Stimulated activated CD4-positive, alpha-beta T cell treated with anti-CD3 and anti-CD28 coated beads, Interleukin-2, amount 100 ng/mL, for 24 hours (primary cell): Measurements from ENCODE around the gene NTNG1.
A peak's percentile ranks its signal among the peaks of the same experiment; 100 is the strongest.
"Not testable (repeated sequence)": the region's sequence is repeated elsewhere in the genome, so short reads cannot be mapped to it uniquely, and the experiment has no call there.

Source experiments
- DNase-seq, 2 donors: peaks; one replicate each; pipeline ENCODE4 v3.0.0-alpha.2; 2020

NTNG1 gene

DNA sequence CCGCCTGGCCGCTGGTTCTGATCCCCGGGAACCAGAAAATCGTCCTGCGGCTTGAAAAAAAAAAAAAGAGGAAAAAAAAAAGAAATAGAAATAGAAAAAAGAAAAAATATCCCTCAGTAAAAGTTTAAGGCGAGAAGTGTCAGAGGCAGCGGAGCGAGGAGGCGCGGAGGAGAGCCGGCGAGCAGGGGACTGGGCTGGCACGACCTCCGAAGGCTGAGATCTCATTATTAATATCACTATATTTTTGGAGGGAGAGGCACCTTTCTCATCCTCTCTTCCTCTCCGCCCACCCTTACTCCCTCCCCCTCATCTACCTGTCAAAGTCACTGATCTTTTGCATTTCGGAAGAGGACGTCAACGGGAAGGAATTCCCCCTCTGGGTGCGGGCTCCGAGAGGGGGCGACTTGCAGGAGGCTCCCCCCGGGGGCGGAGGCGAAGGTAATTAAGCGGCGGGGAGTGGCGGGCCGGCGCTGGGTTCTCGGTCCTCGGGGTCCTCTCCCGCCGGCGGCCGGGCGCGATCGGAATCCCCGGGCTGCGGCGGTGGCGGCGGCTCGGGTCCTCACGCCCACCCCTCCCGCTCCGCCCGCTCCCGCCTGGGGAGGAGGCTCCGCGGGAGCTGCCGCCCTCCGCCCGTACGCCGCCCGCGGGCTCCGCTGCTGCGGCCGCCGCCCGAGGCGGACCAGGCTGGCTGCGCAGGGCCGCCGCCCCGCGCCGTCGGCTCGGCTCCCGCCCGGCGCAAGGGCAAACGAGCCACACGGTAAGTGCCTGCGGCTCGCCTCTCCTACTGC lies at the start of gene NTNG1:
Gene NTNG1, plus strand, starts transcription at position 337 of the 788 bp plus-strand sequence.
- peak in 1 of 2 donors; percentile 20 for DNase-seq

- DNase-seq = no peak
These were observed 49.4 kb upstream of the NTNG1 start for GRCh38 chr1:107091418-107091817.

- not testable (repeated sequence) for DNase-seq
These were observed 47.4 kb upstream of the NTNG1 start for GRCh38 chr1:107093395-107093794.

GRCh38 chr1:107095647-107096046 lies 45.2 kb upstream of the NTNG1 start:
- no peak for DNase-seq

DNA sequence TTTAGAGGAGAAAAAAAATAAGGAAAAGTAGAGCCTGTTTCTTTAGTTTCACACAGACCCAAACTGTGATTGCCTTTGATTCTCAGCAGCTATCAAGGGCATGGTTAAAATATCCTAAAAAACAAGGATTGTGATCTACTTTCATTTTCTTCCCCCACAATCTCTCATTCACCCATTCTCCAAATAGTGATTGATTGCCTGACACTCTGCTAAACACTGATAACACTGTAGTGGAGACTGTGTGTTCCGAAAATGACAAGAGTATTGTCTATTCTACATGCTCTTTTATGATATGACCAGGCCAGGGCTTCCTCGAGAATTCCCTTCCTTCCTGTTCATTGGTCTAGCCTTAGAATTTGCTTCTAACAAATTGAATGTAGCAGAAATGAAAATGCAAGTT lies 44.1 kb upstream of the NTNG1 start:
- DNase-seq = no peak

- no peak for DNase-seq
These were observed 41.9 kb upstream of the NTNG1 start for GRCh38 chr1:107098961-107099360.

GRCh38 chr1:107100331-107100984 lies 40.4 kb upstream of the NTNG1 start:
- no peak for DNase-seq

- no peak for DNase-seq
These were observed 34.9 kb upstream of the NTNG1 start for GRCh38 chr1:107105914-107106313.

DNA sequence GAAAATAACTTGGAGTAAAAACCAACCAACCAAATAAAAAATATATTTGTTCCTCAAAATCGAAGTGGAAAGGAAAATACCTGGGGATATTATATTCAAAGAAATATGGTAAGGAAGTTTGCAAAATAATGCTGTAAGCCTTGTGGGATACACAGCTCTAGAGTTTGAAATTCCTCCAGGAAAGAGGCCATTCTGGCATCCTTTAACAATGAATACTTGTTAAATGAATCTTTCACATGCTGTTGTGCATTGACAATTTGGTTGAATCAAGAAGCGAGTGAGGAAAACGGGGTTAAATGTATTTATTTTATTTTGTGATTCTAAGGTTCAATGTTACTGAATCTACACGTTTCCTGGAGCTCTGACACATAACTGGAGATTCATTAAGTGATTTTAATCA lies 30.5 kb upstream of the NTNG1 start:
- DNase-seq = no peak

DNA sequence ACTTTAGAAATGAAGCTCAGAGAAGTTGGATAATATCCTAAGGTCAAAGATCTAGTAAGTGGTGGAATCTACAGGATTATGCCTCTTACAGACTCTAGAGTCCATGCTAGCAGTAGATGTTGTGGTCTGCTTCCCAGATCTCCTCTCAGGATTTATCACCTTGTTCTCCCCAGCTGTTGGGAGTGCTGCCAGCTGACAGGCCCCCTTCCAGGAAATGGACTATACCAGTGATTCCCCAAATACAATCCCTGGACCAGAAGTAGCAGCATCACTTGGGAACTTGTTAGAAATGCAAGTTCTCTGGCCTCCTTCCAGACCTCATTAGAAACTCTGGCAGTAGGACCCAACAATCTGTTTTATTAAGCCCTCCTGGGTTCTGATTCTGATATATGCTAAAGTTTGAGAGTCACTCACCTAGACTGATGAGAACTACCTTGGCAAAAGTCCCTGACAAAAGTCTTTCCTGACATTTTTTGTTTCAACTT lies 24.5 kb upstream of the NTNG1 start:
- no peak for DNase-seq

- DNase-seq = no peak
These were observed 18.6 kb upstream of the NTNG1 start for GRCh38 chr1:107122225-107122624.

DNA sequence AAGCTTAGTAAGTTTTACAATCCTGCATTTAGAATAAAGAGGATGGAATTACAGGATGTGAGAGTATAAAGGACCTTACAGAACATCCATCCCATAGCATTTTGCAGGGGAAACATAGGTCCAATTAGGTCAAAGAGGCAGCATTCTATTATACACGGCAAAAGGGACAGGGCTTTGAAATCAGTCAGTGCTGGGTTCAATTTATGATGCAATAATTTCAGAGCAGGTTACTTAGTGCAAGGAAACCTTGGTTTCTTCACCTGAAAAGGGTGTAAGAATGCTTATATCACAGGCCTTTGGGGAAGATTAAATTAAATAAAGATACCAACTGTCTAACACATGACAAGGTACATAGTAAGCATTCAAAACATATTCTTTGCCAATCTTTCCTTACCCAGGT lies 17.1 kb upstream of the NTNG1 start:
- no peak for DNase-seq

- DNase-seq = no peak
These were observed 16.1 kb upstream of the NTNG1 start for GRCh38 chr1:107124694-107125093.

DNA sequence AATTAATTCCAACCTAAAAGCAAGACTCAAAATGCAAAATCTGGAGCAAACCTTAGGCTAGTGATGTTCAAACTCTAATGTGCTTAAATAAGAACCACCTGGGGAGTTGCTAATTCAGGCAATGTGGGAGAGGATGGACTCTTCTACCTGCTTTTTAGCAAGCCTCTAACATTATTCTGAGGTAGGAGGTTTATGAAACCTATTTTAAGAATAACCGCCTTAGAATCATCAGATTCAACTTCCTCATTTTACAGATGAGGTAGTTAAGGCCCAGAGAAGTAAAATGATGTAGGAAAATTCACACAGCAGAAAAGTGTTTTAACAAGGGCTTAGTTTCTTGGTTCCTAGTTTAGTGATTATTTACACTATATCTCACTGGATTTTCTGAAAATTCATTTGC lies 8.6 kb upstream of the NTNG1 start:
- DNase-seq = no peak

DNA sequence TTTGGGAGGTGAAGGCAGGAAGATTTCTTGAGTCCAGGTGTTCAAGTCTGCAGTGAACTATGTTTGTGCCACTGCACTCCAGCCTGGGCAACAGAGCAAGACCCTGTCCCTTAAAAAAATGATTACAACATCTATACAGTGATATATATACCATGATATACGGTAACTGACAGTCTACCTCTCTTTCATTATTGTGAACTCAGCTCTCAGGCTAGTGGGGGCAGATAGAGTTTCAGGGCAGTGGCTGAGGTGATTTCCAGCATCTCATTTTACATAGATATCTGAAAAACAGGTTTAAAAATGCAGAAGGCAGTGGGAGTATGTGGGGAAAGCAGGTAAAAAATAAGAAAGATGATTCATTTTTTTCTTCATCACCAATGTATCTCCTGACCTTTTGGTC lies 8.1 kb upstream of the NTNG1 start:
- DNase-seq = no peak

DNA sequence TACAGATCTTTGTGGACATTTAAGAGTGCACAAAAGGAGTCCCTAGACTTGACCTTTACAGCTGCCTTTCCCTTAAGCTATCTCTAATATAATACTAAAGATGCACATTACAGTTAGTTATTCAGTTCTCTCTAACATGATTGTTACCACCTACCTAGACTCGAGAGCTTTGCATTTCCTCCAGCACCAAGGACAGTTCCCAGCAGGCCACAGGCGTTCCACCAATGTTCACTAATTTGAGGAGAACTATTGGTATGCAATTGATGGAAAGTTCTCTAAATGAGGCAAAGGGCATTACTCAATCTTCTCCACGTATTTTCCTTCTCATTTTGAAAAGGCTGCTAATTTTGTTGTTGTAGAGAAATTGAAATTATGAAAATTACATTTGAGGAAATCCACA lies 5.4 kb upstream of the NTNG1 start:
- peak in 1 of 2 donors; percentile 21 for DNase-seq

- DNase-seq = no peak
These were observed 2.7 kb upstream of the NTNG1 start for GRCh38 chr1:107138166-107138565.

DNA sequence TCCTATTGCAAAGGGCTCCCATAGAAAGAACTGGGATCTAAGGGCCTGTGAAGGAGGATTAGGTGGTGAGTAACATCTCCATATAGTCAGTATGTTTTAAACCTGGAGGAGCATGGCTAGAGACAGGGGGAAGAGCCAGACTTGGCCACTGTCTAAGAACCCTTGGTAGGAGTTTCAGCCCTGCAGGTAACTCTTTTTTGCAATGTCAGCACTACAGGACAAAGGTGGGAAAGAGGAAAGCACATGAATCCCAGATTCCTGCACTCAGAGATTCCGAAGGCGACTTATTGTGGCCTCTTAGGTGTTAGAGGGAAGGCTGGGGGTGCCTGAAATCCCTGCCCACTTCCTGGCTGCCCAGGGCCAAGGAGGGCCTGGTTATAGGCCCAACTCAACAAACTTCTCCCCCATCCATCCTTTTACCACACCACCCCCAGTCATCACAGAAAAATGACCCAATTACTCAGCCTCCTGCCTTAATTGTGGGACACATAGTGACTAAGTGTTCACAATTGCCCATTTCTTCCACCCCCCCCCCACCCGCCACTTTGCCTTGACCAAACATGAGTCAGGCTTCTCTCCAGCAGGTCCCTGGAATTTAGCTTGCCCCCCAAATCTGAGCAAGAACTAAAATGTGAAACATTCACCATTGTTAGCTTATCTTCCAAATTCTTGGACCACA lies 1.9 kb upstream of the NTNG1 start:
- no peak for DNase-seq

DNA sequence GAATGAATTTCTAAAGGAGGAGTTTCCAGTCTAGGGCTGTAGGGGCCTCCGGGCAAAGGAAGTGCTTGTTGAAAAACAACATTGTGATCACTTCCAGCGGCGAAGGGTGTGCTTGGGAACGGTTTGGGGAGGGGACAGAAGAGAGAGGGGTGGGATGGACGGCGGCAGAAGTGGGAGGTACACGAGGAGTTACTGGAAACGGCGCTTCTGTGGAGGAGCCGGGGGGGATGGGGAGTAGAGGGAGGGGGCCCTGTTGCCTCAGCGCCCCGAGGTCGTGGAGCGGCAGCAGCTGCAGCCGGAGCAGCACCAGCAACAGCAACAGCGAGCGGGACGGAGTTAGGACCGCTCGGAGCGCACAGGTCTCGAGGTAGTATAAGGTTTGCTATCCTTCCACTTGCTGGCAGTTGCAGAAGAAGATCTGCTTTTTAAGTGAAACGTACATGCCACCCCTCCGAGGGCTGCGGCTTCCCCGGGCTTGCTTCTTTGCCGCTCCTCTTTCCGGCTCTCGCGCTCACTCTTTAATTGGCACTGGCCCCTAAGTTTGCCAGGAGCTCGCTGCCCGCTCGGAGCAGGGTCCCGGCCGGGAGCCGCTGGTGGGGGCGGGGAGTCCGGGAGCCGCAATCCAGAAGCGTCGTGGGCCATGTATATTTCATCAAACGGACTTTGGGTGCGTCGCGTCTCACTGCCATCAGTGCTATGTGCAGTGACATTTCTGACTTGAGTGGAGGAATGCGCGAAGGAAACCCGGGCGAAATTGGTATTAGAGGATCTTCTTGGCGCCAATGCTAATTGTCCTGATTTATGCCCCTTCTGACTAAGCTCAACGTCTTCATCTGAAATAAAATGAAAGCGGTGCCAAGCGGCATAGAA lies 771 bp upstream of the NTNG1 start:
- DNase-seq = peak in 1 of 2 donors; percentile 8

DNA sequence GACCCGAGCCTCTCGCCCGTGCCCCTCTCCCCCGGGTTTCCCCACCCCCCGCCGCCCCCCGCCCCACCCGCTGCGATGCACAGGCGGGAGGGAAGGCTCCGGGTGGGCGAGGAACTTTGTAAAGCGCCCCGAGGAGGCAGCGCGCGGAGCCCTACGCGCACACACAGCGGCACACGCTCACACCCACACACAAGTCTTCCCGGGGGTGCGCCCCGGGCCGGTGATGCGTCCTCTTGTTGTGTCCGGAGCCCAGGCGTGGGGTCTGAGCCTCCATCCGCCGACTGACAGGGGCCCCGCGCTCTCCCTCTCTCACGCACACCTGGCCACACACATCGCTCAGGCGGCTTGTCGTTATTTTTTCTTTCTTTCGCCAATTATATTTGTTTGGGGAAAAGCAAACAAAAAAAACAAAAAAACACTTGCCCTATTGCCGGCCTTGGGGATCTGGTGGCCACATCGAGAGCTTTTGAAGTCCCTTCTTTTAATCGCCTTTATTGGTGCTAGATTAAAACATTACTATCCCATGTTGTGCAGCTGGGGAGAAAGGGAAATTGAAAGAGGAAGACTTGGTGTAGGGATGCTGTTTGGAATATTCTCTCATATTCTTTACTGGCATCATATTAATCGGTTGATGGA lies 770 bp downstream of the NTNG1 start:
- peak; percentile 17 to 20 for DNase-seq

GRCh38 chr1:107142140-107142542 lies 1.3 kb downstream of the NTNG1 start:
- no peak for DNase-seq

GRCh38 chr1:107142666-107143065 lies 1.8 kb downstream of the NTNG1 start:
- DNase-seq = no peak
